ENCODE measurements around the gene OR5AR1.

GRCh38 chr11:56700242-56700913 is 36.9 kb downstream of the OR5AR1 start:
- TF ChIP-seq CTCF (IDR thresholded peaks at IDR 0.05) (no peak), POLR2AphosphoS5 (IDR thresholded peaks at IDR 0.05; ENCODE audit: low read depth, low read length) (no peak)

Measured in Panc1 (cell line).